Parathyroid adenoma (tissue), 2 donors: ENCODE results near the gene TSPYL4.

Experiments used
- H2AFZ ChIP-seq: fragments of 300-600 bp; sonication (generic); one replicate; pipeline ENCODE4 v1.7.0; 2017; ENCODE audit warnings: antibody characterized with exemption, mild to moderate bottlenecking
- H3K27ac ChIP-seq: fragments of 300-600 bp; sonication (generic); one replicate; pipeline ENCODE4 v1.7.0; 2017
- H3K27me3 ChIP-seq: fragments of 300-600 bp; sonication (generic); one replicate; pipeline ENCODE4 v1.7.0; 2017; ENCODE audit warnings: low read length; ENCODE audit not compliant: control insufficient read depth, insufficient read depth
- H3K36me3 ChIP-seq: fragments of 300-600 bp; sonication (generic); one replicate; pipeline ENCODE4 v1.7.0; 2017; ENCODE audit warnings: low read length; ENCODE audit not compliant: control insufficient read depth, insufficient read depth
- H3K4me1 ChIP-seq: fragments of 300-600 bp; sonication (generic); one replicate; pipeline ENCODE4 v1.7.0; 2017; ENCODE audit warnings: control low read depth
- H3K4me2 ChIP-seq: fragments of 300-600 bp; sonication (generic); one replicate; pipeline ENCODE4 v1.7.0; 2017; ENCODE audit warnings: low read length
- H3K4me3 ChIP-seq: fragments of 300-600 bp; sonication (generic); one replicate; pipeline ENCODE4 v1.7.0; 2017; ENCODE audit warnings: low read depth, low read length
- H3K79me2 ChIP-seq: fragments of 300-600 bp; sonication (generic); one replicate; pipeline ENCODE4 v1.7.0; 2017; ENCODE audit warnings: control low read depth
- H3K9ac ChIP-seq: fragments of 300-600 bp; sonication (generic); one replicate; pipeline ENCODE4 v1.7.0; 2017; ENCODE audit warnings: mild to moderate bottlenecking
- H3K9me3 ChIP-seq: fragments of 300-600 bp; sonication (generic); one replicate; pipeline ENCODE4 v1.7.0; 2017; ENCODE audit warnings: low read length; ENCODE audit not compliant: control insufficient read depth
- TF ChIP-seq, protein P1 (sequence below): fragments of 300-600 bp; sonication (generic); IDR thresholded peaks from one replicate; pipeline ENCODE4 v1.7.0; 2017; ENCODE audit warnings: antibody characterized with exemption, mild to moderate bottlenecking
- donor health status: primary hyperparathyroidism.

The TSPYL4 gene

DNA sequence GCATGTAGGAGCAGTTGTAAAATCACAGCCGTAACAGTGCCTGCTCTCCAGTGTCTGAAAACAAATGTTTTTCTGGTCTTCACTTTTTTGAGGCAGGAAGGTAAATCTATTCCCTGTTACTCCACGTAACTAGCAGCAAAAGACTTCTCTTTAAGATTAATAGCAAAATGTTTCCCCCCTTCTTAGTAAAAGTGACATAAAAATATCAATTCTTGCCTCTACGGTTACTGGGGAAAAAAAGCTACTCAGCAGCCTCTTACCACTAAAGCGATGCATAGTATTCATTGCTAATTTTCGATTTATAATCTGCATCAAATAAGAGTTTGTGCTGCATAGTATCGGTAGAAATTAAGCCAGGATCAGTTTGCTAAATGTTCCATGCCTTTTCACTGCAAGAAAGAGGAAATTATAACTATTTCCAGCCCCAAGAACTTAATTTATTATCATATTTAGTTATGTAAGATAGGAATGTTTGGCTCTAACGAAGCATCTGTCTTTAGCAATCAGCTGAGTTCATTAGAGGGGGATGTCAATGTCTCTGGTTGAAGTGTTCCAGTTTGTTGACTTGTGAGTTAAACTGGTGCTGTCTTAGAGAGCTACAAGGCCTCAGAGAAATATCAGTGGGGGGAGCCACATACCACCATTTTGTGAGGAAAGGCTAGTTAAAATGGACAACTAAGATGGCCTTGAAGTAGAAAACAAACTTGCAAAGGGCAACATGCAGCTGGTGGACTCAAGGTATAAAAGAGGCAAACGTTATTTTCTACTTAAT is 26.5 kb upstream of the TSPYL4 start:
- peak overlapping the region; percentile 99 for H3K27ac ChIP-seq
- H3K4me3 ChIP-seq = peak overlapping the region; percentile 96
- peaks cover 18% of the 10 kb centered on the region for H3K4me1 ChIP-seq
- no peaks in the 10 kb centered on the region for H3K27me3 ChIP-seq
- H3K36me3 ChIP-seq = no peaks in the 10 kb centered on the region
- H3K4me2 ChIP-seq = peak overlapping the region; percentile 94
- TF ChIP-seq, protein P1, sequence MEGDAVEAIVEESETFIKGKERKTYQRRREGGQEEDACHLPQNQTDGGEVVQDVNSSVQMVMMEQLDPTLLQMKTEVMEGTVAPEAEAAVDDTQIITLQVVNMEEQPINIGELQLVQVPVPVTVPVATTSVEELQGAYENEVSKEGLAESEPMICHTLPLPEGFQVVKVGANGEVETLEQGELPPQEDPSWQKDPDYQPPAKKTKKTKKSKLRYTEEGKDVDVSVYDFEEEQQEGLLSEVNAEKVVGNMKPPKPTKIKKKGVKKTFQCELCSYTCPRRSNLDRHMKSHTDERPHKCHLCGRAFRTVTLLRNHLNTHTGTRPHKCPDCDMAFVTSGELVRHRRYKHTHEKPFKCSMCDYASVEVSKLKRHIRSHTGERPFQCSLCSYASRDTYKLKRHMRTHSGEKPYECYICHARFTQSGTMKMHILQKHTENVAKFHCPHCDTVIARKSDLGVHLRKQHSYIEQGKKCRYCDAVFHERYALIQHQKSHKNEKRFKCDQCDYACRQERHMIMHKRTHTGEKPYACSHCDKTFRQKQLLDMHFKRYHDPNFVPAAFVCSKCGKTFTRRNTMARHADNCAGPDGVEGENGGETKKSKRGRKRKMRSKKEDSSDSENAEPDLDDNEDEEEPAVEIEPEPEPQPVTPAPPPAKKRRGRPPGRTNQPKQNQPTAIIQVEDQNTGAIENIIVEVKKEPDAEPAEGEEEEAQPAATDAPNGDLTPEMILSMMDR = no peak
- H3K9ac ChIP-seq = peak overlapping the region; percentile 55
- H3K9me3 ChIP-seq = no peaks in the 10 kb centered on the region
- peaks cover 32% of the 10 kb centered on the region for H3K79me2 ChIP-seq
- peak overlapping the region; percentile 91 for H2AFZ ChIP-seq

DNA sequence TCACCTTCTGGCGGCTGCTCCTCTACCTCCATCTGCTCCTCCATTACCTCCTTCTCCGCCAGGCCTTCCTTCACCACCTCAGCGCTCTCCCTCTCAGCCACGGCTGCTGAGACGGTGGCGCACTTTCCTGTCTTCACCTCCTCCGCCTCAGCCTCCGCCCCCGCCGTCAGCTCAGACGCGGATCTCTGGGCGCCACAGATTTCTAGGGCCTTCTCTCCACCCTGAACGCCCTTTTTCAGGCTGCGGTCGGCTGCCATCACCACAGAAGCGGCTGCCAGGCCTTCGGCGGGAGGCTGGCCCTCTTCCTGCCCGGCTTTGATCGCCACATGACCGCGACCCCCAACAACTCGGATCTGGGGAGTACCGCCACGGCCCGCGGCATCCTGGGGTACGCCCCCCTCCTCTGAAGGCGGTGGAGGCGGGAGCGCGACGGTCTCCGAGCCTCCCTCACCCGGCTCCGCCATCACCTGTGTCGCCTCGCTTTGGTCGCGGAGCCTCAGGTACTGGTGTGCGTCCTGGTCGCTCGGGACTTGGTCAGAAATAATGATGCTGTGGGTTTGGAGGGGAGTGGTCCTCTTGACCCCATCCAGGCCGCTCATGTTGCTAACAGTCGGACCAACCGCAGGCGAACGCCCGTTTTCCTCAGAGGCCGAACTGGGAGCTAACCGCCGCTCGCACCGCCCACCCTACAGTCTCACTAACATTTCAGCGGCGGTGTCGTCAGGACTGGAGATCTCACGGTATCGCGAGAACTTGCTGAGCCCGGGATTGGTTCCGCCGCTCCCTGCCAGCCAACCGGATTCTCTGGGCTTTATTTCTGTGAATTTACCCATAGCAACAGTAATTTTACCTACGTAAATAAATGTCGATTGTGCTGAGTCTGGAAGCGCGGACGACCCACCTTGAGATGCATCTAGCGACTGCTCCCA is 25.6 kb upstream of the TSPYL4 start, which contains the start of gene TSPYL1:
Gene TSPYL1 (minus strand): TSS at position 699 of the 929 bp plus-strand sequence. CDS start 100 bp downstream, at position 599.
- peak within 1 kb of the TSS; percentile 93 for H3K9ac ChIP-seq
- H3K36me3 ChIP-seq = no peaks in the 10 kb centered on the region
- peaks cover 39% of the 10 kb centered on the region for H3K79me2 ChIP-seq
- H3K27me3 ChIP-seq = no peaks in the 10 kb centered on the region
- peak within 1 kb of the TSS; percentile 96 for H3K4me3 ChIP-seq
- H3K9me3 ChIP-seq = no peaks in the 10 kb centered on the region
- TF ChIP-seq, protein P1 = no peak
- peak within 1 kb of the TSS; percentile 91 for H2AFZ ChIP-seq
- peak within 1 kb of the TSS; percentile 94 for H3K4me2 ChIP-seq
- H3K4me1 ChIP-seq = peaks cover 26% of the 10 kb centered on the region
- H3K27ac ChIP-seq = peak within 1 kb of the TSS; percentile 99

DNA sequence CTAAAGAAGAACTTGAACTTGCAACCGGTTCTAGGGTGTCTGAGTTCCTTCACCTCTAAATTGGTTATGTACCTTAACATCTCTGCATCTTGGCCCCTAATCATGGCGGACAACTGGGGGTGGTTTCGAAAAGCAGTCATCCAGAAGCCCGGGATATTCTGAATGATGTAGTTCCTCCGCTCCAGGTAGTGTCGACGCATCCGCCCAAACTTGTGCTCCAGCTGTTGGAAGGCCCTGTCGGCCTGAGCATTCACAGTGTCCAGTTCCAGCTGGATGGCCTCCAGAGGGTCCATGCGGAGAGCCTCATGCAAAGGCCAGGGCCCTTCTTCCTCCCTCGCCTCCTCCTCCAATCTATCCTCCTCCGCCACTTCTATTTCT is 25.0 kb upstream of the TSPYL4 start:
- no peaks in the 10 kb centered on the region for H3K9me3 ChIP-seq
- H3K9ac ChIP-seq = peak overlapping the region; percentile 93
- peaks cover 26% of the 10 kb centered on the region for H3K4me1 ChIP-seq
- H3K36me3 ChIP-seq = no peaks in the 10 kb centered on the region
- H3K4me3 ChIP-seq = peak overlapping the region; percentile 96
- peak overlapping the region; percentile 94 for H3K4me2 ChIP-seq
- H3K27me3 ChIP-seq = no peaks in the 10 kb centered on the region
- H3K27ac ChIP-seq = peak overlapping the region; percentile 99
- H2AFZ ChIP-seq = peak overlapping the region; percentile 91
- H3K79me2 ChIP-seq = peaks cover 46% of the 10 kb centered on the region
- TF ChIP-seq, protein P1 = no peak

DNA sequence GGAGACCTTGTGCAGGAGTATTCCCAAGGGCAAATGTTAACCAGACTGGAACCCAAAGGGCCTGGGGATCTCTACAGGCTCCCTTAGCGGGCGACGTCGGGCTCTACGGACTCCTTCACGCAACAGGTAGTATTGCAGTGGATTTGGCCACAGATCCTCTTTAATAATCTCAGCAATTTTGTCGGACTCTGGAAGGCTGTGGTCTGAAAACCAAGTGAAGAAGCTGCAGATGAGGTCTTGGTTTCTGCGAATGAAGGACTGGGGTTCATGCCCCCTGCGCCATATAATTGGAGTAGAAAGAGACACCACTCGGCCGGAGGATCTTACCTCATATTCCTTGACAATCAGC is 24.6 kb upstream of the TSPYL4 start:
- TF ChIP-seq, protein P1 = no peak
- peaks cover 48% of the 10 kb centered on the region for H3K79me2 ChIP-seq
- no peaks in the 10 kb centered on the region for H3K9me3 ChIP-seq
- H3K4me1 ChIP-seq = peaks cover 26% of the 10 kb centered on the region
- peak overlapping the region; percentile 94 for H3K4me2 ChIP-seq
- no peaks in the 10 kb centered on the region for H3K36me3 ChIP-seq
- peak overlapping the region; percentile 96 for H3K4me3 ChIP-seq
- no peaks in the 10 kb centered on the region for H3K27me3 ChIP-seq
- no peak overlapping the region for H2AFZ ChIP-seq
- peak overlapping the region; percentile 99 for H3K27ac ChIP-seq
- H3K9ac ChIP-seq = no peak overlapping the region
